GM21447 (cell line): ENCODE data around the gene JAG2.

Source experiments
- ATAC-seq: cut with Tn5 transposase; IDR thresholded peaks from one replicate; pipeline ENCODE4 v1.9.1; 2021; ENCODE audit not compliant: unreplicated experiment

Gene JAG2

DNA sequence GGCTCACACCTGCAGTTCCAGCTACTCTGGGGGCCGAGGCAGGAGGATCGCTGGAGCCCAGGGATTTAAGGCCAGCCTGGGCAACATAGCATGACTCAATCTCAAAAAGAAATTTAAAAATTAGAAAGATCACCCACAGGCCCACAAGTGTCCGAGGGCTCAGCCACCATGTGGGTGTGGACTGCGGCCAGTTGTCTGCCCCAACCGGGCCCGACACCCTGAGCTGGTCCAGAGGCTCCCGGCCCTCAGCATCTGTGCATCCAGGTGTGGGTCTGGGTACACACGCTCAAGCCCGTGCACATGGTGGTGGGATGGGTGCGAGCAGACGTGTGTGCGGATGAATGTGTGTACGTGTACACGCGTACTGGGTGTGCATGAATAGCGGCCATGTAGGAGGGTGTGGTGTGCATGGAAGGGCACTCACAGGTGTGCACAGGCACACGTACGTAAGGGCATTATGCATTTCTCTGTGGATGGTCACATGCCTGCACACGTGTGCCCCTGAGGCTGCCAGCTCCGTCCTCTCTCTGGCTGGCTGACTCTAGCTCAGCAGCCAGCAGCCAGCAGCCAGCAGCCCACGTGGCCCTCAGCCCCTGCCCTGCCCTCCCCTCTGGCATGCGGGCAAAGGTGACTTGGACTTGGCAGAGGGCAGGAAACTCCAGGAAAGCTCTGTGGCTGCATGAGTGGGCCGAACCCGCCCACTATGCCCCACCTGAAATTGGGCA is 35.8 kb upstream of the JAG2 start:
- ATAC-seq = no peak

DNA sequence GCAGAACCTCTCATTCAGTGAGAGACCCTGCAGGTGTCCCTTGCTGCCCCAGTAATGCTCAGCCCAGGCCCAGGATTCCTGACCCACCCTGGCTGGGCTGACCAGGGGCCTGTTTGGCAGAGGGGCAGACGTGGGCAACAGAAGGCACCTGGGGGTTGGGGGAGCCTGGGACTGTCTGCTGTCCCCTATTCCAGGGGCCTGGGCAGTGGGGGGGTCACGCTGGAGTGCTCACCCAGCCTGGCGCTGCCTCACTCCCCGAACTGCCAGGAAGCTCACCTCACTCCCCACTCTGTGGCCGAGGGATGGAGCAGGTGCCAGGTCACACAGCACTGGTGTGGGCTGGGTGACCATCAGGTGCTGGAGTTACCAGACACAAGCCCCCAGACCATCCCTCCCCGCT is 35.1 kb upstream of the JAG2 start:
- no peak for ATAC-seq

DNA sequence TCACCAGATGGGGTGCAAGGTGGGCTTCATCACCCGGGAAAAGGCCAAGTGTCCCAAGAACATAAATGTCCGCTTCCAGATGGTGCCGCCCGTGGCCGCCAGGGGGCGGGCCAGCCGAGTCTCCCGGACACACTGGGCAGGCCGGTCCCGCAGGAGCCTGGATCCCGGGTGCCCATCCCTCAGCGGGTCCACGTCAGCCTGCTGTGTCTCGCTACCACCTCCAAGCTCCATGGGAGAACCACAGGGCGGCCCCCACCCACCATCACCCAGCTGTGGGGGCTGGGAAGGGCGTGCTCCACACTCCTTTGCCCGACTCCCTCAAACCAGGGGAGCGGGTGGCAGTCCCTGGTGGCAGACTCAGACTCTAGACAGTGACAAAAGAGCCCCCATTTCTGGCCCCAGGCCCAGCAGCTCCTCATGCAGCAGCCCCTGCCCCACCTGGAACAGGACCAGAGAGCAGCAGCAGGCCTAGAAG is 34.5 kb upstream of the JAG2 start:
- no peak for ATAC-seq

DNA sequence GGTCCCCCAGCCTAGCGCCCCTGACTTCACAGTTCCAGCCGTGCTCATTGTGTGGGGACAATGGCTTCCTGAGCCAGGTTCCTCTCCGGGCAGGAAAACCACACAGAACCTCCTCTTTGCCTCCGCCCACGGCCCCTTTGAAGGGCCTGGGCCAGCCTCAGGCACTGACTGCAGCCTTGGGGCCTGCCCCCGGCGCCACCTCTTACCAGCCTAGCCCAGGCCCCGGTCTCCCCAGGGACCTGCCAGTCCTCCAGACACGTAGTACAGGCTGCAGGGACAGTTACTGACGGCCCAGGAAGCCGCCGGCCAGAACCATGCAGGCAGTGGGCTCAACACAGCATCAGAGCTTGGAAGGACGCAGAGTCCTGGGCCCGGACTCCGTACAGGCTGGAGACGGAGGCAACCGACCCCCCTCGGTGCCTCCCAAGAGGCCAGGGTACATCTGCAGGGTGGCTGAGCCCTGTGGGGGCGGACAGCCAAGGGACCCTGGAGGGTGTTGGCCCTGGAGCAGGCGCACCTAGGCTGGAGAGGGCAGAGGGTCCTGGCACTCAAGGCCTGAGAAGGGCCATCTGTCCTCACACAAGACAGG is 33.4 kb upstream of the JAG2 start:
- ATAC-seq = no peak

DNA sequence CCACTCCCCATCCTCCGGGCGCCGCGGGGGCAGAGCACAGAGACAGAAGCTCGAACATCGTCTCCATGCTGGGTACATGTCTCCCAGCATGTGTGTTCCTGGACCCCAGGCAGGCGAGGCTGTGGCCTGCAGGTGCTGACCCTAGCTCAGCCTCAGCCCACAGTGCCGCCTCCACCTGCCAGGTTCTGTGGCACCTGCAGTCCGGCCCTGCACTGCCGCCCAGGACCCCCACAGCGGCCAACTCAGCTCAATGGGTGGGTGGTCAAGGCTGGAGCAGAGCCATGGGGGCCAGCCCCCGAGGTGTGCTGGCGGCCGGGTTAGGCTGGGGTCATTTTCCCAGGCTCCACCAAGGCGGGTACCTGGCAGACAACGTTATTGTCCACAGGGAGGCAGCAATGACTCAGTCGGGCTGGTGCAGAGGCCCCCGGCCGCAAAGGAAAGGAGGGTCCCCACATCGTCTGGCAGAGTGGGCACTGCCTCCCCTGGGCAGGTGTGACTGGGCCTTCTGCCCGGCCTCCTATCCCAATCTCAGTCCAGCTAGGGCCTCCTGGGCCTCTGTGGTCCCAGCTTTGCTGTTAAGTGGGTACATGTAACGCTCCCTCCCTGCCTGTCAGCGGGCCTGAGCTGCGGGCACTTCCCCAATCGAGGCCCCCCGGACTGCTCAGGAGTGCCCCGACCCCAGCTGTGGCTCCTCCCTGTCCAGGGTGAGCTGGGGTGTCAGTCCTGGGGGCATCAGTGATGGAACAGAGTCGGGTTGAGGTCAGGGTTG is 32.8 kb upstream of the JAG2 start:
- ATAC-seq = no peak

DNA sequence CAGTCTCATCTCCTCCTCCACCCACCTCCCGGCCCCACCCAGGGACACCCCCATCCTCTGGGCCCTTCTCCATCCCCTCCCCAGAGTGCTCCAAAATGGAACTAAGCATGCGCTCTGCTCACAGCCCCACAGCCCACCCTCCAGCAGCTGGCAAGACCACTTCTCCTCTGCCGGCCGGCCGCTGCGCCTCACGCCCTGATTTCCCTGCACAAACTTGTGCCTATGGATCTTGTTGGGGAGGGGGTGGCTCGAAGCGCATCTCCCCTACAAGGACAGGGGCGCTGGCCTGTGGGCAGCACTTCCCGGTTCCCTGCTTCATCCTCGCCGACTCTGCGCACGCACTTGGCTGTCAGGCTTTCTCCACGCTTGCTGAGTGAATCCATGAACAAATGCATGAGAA is 32.1 kb upstream of the JAG2 start:
- no peak for ATAC-seq

DNA sequence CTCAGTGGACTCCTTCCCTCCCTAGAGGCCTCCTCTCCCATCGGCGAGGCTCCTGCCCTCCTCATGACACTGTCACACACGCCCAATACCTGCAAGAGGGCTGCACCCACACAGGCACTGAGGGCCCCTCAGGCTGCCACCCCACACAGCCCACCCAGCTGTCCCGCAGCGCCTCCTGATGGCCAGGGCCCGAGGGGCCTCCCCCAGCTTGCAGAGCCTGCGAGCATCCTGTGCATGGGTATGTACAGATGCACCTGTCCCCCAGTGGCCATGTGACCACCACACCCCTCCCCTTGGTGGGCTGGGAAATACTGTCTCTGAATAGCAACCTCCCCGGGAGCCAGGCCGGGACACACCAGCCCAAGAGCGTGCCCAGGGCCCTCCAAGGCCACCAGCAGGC is 31.5 kb upstream of the JAG2 start:
- no peak for ATAC-seq

DNA sequence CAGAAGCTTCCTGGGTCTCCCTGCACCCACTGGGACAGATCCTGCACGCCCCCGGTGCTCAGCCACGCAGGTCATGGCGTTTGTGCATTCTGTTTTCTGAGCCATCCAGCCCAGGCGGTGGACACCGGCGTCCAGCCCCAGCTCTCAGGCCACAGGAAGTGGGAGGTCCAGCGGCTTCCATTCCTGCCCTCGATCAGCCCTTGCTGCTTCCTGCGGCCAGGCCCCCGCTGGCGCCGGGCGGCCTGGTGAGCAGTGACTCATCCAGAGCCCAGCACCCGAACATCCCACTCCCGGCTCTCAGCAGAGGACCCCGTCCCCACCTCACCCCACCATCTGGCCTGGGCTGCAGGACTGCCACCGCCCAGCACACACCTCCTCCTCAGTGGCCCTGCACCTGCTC is 30.5 kb upstream of the JAG2 start:
- ATAC-seq = no peak

DNA sequence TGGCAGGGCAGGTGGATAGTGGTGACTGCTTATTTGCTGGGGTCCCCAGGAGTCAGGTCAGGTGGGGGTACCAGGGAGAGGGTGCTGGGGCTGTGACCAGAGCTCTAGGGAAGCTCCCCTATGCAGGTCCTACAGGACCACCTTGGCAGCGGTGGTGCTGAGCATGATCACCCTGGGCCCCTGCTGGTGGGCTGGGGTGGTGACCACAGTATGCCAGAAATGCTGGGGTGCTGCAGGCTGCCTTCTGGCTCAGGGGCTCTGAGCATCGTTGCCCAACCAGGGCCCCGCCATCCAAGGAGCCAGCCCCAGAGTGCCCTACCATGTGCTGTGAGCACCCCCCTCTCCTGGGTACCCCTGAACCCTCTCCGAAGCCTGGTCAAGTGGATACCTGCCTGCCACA is 30.0 kb upstream of the JAG2 start:
- no peak for ATAC-seq

DNA sequence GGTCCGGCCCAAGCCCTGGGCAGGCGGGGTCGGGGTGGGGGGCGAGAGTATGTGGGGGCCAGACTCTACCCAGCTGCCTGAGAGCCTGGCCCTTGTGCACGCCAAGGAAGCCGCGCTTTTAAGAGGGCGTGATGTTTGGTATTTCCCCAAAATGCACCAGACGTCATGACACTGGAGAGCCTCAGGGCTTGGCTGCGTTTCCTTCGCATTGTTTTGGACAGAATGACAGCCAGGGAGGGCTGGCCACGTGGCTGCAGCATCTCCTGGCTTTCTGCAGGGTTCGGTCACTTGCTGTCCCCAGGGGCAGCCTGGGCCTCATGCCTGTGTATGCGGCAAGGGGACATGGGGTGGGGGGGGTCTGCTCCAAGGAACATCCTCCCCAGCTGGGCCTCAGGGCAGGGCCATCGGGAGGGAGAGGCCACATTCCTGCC is 28.6 kb upstream of the JAG2 start:
- ATAC-seq = no peak

DNA sequence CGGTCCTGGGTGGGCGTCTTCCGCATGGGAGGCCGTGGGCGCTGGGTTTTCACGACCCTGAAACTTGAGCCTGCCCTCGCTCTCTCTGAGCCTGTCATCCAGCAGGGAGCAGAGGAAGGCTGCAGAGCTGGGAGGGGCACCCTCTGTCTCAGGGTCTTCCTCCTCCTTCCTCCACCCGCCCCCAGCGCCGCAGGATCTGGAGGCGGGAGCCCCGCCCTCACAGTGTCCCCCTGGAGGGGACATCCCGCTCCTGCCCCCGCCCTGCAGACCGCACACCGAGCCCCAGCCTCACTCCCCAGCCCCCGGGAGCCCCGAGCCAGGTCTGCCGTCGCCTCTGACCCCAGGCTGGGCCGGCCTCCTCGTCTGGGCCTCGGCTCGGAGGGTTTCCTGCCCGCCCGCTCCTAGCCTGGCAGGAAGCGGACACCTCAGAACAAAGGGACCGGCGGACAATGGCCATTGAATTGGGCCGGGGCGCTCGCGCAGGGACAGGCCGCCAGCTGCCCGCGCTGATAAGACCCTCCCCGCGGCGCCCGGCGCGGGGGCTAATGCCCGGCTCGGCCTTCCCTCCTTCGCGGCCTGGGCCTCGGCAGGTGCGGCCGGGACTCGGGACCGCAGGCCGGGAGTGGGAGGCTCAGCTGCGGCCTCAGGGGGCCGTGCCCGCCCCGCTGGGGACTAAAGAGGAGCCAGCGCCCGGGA is 27.8 kb upstream of the JAG2 start:
- ATAC-seq = no peak

DNA sequence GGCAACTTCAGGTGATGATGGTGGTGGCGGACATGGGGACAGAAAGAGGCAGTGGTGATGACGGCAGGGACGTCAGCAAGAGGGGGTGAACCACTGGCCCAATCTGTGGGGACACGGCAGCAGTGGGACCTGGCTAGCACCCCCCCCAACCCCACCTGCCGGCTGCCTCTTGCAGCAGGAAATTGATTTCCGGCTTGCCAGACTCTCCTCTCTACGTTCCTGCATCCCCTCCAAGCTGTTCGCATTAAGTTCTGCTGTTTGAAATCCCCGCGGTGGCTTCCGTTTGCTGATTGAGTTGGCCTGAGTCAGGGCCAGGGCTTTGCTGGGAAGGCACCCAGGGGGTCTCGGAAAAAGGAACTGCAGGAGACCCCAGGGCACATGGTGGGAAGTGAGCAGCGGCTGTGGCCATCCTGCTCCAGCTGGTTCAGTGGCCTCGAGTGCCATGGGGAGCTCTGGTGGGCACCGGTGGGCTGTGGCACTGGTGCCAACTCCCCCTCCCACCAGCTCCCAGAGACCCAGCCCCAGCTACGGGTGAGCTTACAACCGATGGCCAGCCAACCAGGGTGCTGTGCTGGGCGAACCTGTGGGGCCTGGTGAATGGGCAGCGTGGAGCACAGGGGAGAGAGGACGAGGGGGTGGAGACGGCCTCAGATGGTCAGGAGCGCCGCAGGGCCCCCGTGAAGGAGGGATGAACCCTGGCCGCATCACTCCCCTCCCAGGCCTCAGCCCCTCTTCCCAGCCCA is 27.1 kb upstream of the JAG2 start:
- no peak for ATAC-seq

DNA sequence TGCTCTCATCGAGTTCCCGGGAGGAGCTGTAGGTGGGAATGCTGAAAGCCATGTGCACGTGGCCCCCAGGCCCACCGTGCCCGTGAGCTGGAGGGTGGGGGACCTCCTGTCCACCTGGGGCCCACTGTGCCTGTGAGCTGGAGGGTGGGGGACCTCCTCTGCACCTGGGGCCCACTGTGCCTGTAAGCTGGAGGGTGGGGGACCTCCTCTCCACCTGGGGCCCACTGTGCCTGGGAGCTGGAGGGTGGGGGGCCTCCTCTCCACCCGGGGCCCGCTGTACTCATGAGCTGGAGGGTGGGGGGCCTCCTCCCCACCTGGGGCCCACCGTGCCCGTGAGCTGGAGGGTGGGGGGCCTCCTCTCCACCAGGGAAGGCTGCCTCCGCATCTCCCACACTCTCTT is 26.5 kb upstream of the JAG2 start:
- ATAC-seq = no peak

DNA sequence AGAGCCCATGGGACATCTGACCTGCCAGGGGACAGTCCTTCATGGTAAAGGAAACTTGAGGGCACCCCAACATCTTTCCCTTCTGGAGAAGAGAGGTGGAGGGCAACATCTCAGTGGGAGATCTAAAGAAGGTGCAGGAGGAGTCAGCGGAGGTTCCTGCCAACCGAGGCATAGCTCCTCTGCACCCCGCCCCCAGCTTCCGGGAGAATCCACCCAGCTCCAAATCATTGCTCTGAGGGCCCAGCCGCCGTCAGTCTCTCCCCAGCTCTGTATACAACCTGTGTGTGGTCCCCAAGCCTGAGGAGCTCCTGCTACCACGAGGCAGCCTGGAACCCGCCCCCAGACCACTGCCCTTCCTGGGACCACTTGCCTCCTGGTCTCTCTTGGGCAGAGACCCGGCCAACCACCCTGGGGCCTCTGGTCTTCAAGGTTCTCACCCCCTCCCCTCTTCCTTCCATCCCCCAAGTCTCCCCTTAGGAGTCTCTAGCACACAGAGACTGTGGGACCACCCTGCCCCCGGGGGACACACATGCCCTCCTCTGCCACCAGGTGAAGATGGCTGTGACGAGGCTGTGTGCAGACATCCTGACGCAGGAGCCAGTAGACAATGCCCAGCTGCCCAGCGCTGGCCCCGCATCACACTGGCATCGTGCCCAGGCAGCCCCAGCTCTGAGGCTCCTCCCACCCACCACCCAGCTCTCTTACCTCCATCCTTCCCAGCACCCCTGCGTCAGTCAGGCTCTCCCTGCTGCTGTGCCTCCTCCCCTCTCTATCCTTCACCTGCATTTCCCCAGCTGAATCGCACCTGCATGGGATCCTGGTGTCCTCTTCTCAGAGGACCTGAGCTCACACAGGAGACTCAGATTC is 25.6 kb upstream of the JAG2 start:
- ATAC-seq = no peak

DNA sequence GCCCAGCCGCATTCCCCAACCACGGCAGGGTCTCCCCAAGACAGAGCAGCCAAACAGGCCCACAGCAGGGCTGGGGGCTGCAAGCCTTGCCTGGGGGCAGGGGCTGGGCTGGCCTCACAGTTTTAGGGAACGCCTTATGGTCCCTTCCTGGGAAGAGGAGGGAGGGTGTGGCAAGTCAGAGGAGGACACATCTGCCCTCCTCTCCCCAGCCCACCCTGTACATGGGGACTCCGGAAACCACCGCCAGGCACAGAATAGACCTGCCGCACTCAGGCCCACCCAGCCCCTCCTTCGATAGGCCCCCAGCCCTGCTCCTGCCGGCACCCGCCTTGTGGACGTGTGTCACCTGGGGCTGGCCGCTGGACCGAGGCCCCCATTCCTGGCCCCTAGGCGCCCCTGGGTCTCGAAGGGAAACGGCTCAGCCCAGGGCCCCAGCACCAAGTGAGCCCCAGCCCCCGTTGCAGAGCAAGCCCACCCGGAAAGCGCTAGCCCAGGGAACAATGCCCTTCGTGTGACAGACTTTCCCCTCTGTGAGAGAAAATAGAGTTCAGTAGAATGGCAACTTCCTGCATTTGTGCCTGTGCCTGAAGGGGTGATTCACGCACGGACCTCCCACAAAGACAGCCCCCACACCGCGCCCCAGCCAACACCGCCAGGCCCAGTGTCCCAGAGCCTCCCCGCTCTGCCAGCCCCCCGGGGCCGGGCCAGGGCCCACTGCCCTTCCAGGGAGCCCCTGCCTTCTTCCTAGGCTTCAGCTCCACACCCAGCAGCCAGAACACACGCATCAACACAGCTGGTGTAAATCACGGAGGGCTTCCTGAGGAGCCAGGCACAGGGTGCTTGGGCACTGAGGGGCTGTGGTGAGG is 24.5 kb upstream of the JAG2 start:
- ATAC-seq = no peak

DNA sequence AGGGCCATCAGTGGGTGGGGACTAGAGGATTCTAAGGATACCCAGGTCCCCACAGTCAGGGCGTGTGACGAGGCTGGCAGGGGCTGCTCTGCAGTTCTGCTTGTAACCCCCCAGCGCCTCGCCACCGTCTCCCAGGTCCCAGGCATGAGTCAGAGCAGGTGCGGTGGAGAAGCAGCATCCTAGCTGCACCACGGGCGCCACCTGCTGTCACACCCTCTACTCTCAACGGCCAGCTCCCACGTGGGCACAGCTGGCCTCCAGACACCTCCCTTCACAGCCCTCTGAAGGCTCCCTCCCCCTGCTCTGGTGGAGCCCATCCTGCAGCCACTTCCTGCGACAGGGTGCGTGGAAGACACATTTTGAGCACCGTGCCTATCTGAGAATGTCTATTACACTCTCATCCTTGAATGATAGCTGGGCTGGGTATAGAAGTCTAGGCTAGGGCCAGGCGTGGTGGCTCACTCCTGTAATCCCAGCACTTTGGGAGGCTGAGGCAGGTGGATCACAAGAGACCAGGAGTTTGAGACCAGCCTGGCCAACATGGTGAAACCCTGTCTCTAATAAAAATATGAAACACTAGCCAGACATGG is 19.5 kb upstream of the JAG2 start:
- ATAC-seq = no peak

DNA sequence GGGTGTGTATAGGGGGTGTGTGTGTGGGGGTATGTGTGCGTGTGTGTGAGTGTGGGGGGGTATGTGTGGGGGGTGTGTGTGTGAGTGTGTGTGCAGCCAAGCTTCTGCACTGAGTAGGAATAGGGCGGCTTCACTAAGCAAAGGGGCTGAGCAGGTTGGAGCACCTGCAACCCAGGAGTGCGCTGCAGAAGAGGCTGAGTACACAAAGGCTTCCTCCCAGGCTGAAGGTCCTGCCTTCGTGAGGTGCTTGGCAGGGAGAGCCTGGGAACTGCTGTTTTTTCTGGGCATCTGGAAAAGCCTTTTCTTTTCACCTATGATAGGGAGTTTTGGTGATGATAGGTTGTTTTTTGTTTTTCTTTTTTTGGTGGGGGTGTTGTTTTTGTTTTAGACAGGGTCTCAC is 18.5 kb upstream of the JAG2 start:
- no peak for ATAC-seq

DNA sequence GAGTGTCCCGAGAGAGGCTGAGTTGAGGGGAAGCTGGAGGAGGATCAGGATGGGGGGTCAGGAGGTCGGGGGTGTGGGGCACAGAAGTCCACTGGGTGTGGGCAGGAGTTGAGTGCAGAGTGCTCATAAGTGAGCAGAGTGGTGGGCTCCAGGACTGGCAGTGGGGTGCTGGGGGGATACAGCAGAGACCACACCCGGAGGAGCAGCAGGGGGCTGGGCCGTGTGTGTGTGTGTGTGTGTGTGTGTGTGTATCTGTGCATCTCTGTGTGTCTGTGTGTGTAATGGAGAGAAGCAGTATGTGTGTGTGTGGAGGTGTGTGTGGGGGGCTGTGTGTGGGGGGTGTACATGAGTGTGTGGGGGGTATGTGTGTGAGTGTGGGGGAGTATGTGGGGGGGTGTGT is 17.4 kb upstream of the JAG2 start:
- ATAC-seq = no peak

DNA sequence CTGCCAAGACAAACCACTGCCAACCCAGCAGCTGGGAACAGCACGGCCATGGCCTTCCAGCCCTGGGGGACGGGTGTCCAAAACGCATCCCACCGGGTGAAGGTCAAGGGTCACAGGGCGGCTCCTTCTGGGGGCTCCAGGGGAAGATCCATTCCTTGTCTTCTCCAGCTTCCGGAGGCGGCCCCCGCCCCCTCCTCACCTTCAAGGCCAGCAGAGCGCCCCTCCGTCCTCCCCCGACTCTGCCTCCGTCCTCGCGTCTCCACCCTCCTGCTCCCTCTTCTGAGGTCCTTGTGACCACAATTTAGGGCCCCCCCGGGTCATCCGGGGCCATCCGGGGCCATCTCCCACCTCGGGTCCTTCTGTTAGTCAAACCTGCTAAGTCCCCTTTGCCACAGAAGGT is 16.4 kb upstream of the JAG2 start:
- no peak for ATAC-seq
